HL-60 (cell line): ENCODE results near the gene DNAH12.
"Not testable (repeated sequence)": the region's sequence is repeated elsewhere in the genome, so short reads cannot be mapped to it uniquely, and the experiment has no call there.

Experiments used
- DNase-seq, 2 experiments: peaks; one replicate each; pipeline ENCODE4 v3.0.0-alpha.2; 2010 to 2020; ENCODE audit warnings: low read depth in 1 of 2, low spot score in 1 of 2
- H3K27ac ChIP-seq: fragments of 250-450 bp; sonication (Bioruptor Pico); replicated peaks from 2 replicates; pipeline ENCODE4 v1.5.1; 2020; ENCODE audit warnings: mild to moderate bottlenecking, moderate library complexity
- H3K27me3 ChIP-seq: fragments of 250-450 bp; sonication (Bioruptor Pico); 2 replicates; pipeline ENCODE4 v1.5.1; 2021; ENCODE audit warnings: mild to moderate bottlenecking, moderate library complexity; ENCODE audit not compliant: insufficient read depth, poor library complexity, severe bottlenecking
- H3K4me3 ChIP-seq: replicated peaks from 2 replicates; pipeline ENCODE4 v1.5.1; 2011; ENCODE audit warnings: mild to moderate bottlenecking, control low read depth, low read length; ENCODE audit not compliant: insufficient read depth
- CTCF ChIP-seq: IDR thresholded peaks from one replicate; pipeline ENCODE4 v1.5.1; 2011; ENCODE audit warnings: low read length, control low read depth, inconsistent platforms; ENCODE audit not compliant: insufficient read depth
- GABPA ChIP-seq: IDR thresholded peaks from 2 replicates; pipeline ENCODE4 v1.6.1; 2012; ENCODE audit warnings: low read depth
- POLR2AphosphoS5 ChIP-seq: IDR thresholded peaks from 2 replicates; pipeline ENCODE4 v1.6.1; 2012; ENCODE audit warnings: low read depth
- REST ChIP-seq: IDR thresholded peaks from 2 replicates; pipeline ENCODE4 v1.6.1; 2012; ENCODE audit warnings: low read depth; ENCODE audit not compliant: insufficient replicate concordance
- SPI1 ChIP-seq: IDR thresholded peaks from 2 replicates; pipeline ENCODE4 v1.6.1; 2012; ENCODE audit warnings: low read depth, mild to moderate bottlenecking, borderline replicate concordance

Gene DNAH12

DNA sequence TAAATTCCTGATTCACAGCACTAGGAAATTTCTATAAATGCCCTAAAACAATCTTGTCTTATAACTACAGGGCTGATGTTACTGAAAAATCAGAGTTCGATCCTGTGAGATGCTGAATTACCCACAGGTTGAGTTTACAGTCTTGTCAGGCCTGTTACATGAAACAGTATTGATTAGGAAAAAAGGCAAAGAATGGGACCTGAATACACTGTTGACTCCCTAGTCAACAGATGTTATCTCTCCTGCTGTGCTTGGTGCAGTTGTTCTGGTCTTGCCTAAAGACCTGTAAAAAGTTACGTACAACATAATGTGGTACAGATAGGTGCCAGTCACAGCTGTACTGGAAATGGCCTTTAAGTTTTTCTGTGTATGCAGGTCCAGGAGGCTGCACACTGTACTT, 160.3 kb downstream of the DNAH12 start:
- DNase-seq, result no peak

DNA sequence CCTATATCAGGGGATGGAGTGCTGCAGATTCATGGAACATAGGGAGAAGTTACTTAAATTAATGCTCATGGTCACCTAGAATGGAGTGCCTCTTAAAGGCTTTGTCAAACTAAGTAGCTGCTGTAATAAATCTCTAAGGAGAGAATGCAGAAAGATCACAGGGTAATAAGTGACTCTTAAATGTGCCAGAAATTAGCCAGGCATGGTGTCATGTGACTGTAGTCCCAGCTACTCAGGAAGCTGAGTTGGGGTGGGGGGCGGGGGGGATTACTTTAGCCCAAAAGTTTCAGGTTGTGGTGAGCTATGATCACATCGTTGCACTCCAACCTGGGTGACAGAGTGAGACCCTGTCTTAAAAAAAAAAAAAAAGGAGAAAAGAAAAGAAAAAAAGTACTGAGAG, 160.7 kb downstream of the DNAH12 start:
- no peak for DNase-seq
- Histone ChIP-seq H3K4me3 (no peak overlapping the region), H3K27me3 (no peaks in the 10 kb centered on the region), H3K27ac (no peak overlapping the region)
- TF ChIP-seq CTCF, result no peak
- TF ChIP-seq GABPA, result no peak
- TF ChIP-seq REST, result no peak
- TF ChIP-seq POLR2AphosphoS5, result no peak
- no peak for TF ChIP-seq SPI1

More for the DNA sequence above, 160.3 kb downstream of the DNAH12 start:
- Histone ChIP-seq H3K27me3 (no peaks in the 10 kb centered on the region), H3K4me3 (no peak overlapping the region), H3K27ac (no peak overlapping the region)
- TF ChIP-seq REST (no peak), SPI1 (no peak), CTCF (no peak), POLR2AphosphoS5 (no peak), GABPA (no peak)

- Histone ChIP-seq H3K27me3 (peaks cover 1% of the 10 kb centered on the region), H3K4me3 (no peak overlapping the region), H3K27ac (no peak overlapping the region)
- no peak for TF ChIP-seq SPI1
- DNase-seq, result no peak
Measured at GRCh38 chr3:57382933-57383332, 161.2 kb downstream of the DNAH12 start.

DNA sequence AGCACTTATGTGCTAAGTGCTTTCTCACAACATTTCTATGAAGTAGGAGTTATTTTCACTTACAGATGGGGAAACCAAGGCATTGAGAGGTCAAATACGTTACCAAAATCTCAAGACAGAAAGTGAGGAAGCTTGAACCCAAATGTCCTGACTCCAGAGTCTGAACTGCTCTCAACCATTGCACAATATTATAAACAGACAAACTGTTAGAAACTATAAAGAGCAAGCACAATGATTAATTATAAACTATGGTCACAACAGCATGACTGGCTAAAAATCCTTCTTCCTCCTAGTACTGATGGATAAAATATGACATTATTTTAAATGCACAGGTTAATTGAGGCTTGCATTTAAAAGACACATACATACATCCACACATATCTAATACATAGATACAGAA, 173.8 kb downstream of the DNAH12 start:
- peaks cover 5% of the 10 kb centered on the region for H3K27me3 ChIP-seq
- no peak overlapping the region for H3K4me3 ChIP-seq
- TF ChIP-seq CTCF, result no peak
- TF ChIP-seq SPI1, result no peak
- TF ChIP-seq REST, result no peak
- TF ChIP-seq POLR2AphosphoS5, result no peak
- no peak for TF ChIP-seq GABPA
- no peak overlapping the region for H3K27ac ChIP-seq
- DNase-seq, result no peak

- not testable (repeated sequence) for H3K27ac ChIP-seq, DNase-seq, H3K27me3 ChIP-seq, H3K4me3 ChIP-seq
Measured at GRCh38 chr3:57365089-57365488, 179.1 kb downstream of the DNAH12 start.

DNA sequence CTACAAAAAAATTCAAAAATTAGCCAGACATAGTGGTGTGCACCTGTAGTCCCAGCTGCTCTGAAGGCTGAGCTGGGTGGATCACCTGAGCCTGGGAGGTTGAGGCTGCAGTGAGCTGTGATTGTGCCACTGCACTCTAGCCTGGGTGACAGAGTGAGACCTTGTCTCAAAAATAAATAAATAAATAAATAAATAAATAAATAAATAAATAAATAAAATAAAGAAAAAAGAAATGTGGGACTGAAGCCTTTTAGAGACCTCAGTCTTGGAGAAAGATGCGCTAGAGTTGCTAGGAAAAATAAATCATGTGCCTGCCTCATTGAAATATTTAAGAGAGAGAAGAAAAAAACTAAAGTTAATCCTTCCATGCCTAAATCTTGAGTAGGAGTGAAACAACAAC, 187.9 kb downstream of the DNAH12 start:
- not testable (repeated sequence) for H3K27me3 ChIP-seq, H3K4me3 ChIP-seq, H3K27ac ChIP-seq, DNase-seq
